Effector memory CD4-positive, alpha-beta T cell (primary cell): ENCODE results near the gene PAK1IP1.

Experiments used
- DNase-seq, 3 donors: peaks; one replicate each; pipeline ENCODE4 v3.0.0-alpha.2; 2020
- H3K27ac ChIP-seq: 2 replicates; pipeline ENCODE4 v1.7.0; 2013; ENCODE audit warnings: mild to moderate bottlenecking, low read length, moderate library complexity; ENCODE audit not compliant: insufficient read depth, poor library complexity, severe bottlenecking
- H3K27me3 ChIP-seq: replicated peaks from 2 replicates; pipeline ENCODE4 v1.7.0; 2013; ENCODE audit warnings: mild to moderate bottlenecking, low read length; ENCODE audit not compliant: insufficient read depth, control insufficient read depth, poor library complexity, severe bottlenecking
- H3K36me3 ChIP-seq: 2 replicates; pipeline ENCODE4 v1.7.0; 2013; ENCODE audit warnings: mild to moderate bottlenecking, low read length, moderate library complexity; ENCODE audit not compliant: control insufficient read depth, insufficient read depth
- H3K4me1 ChIP-seq: 2 replicates; pipeline ENCODE4 v1.7.0; 2013; ENCODE audit warnings: low read length, mild to moderate bottlenecking; ENCODE audit not compliant: control insufficient read depth, insufficient read depth, poor library complexity, severe bottlenecking
- H3K4me3 ChIP-seq: 2 replicates; pipeline ENCODE4 v1.7.0; 2013; ENCODE audit warnings: low read length, low read depth, mild to moderate bottlenecking; ENCODE audit not compliant: insufficient read depth, poor library complexity, severe bottlenecking
- H3K9me3 ChIP-seq: 2 replicates; pipeline ENCODE4 v1.7.0; 2013; ENCODE audit warnings: mild to moderate bottlenecking, low read length, moderate library complexity; ENCODE audit not compliant: control insufficient read depth

Gene PAK1IP1

GRCh38 chr6:10721850-10722569 is 27.2 kb downstream of the PAK1IP1 start:
- no peak for DNase-seq
- Histone ChIP-seq H3K4me1 (peaks cover 6% of the 10 kb centered on the region), H3K36me3 (no peaks in the 10 kb centered on the region), H3K27me3 (no peaks in the 10 kb centered on the region), H3K9me3 (no peaks in the 10 kb centered on the region), H3K4me3 (peak overlapping the region; percentile 62), H3K27ac (peak overlapping the region; percentile 61)

- Histone ChIP-seq H3K27ac (peak overlapping the region; percentile 61), H3K9me3 (no peaks in the 10 kb centered on the region), H3K36me3 (no peaks in the 10 kb centered on the region), H3K4me3 (peak overlapping the region; percentile 62), H3K27me3 (no peaks in the 10 kb centered on the region), H3K4me1 (peaks cover 6% of the 10 kb centered on the region)
- DNase-seq = no peak
Measured at GRCh38 chr6:10722570-10722819, 27.7 kb downstream of the PAK1IP1 start.

- no peaks in the 10 kb centered on the region for H3K36me3 ChIP-seq
- peak; percentile 69 to 73 (median 72) for DNase-seq
- no peaks in the 10 kb centered on the region for H3K9me3 ChIP-seq
- H3K4me3 ChIP-seq = peak within 1 kb of the TSS; percentile 62
- peak within 1 kb of the TSS; percentile 61 for H3K27ac ChIP-seq
- H3K27me3 ChIP-seq = no peaks in the 10 kb centered on the region
- peaks cover 6% of the 10 kb centered on the region for H3K4me1 ChIP-seq
Measured at GRCh38 chr6:10722820-10723566, 28.2 kb downstream of the PAK1IP1 start, which contains the start of gene TMEM14C. Gene TMEM14C, plus strand, starts transcription at chr6:10723070. Its CDS starts 1,544 bp downstream, at chr6:10724614.

GRCh38 chr6:10723567-10723881 is 28.8 kb downstream of the PAK1IP1 start:
- Histone ChIP-seq H3K9me3 (no peaks in the 10 kb centered on the region), H3K4me3 (peak overlapping the region; percentile 62), H3K27me3 (no peaks in the 10 kb centered on the region), H3K4me1 (peaks cover 6% of the 10 kb centered on the region), H3K36me3 (peaks cover under 1% of the 10 kb centered on the region), H3K27ac (peak overlapping the region; percentile 61)
- DNase-seq = no peak

GRCh38 chr6:10725044-10725443 is 30.3 kb downstream of the PAK1IP1 start:
- Histone ChIP-seq H3K27ac (no peak overlapping the region), H3K36me3 (peaks cover 9% of the 10 kb centered on the region), H3K27me3 (no peaks in the 10 kb centered on the region), H3K4me1 (peaks cover 6% of the 10 kb centered on the region), H3K9me3 (no peaks in the 10 kb centered on the region), H3K4me3 (no peak overlapping the region)
- no peak for DNase-seq

- peaks cover 16% of the 10 kb centered on the region for H3K36me3 ChIP-seq
- no peak overlapping the region for H3K27ac ChIP-seq
- no peaks in the 10 kb centered on the region for H3K27me3 ChIP-seq
- H3K4me3 ChIP-seq = no peak overlapping the region
- no peak for DNase-seq
- no peaks in the 10 kb centered on the region for H3K9me3 ChIP-seq
- peaks cover 6% of the 10 kb centered on the region for H3K4me1 ChIP-seq
Measured at GRCh38 chr6:10725716-10726115, 30.9 kb downstream of the PAK1IP1 start.

- DNase-seq = no peak
- Histone ChIP-seq H3K27me3 (no peaks in the 10 kb centered on the region), H3K27ac (no peak overlapping the region), H3K4me1 (no peaks in the 10 kb centered on the region), H3K4me3 (no peak overlapping the region), H3K36me3 (peaks cover 16% of the 10 kb centered on the region), H3K9me3 (no peaks in the 10 kb centered on the region)
Measured at GRCh38 chr6:10730254-10730653, 35.5 kb downstream of the PAK1IP1 start.

- Histone ChIP-seq H3K27ac (no peak overlapping the region), H3K36me3 (peaks cover 16% of the 10 kb centered on the region), H3K27me3 (no peaks in the 10 kb centered on the region), H3K9me3 (no peaks in the 10 kb centered on the region), H3K4me1 (no peaks in the 10 kb centered on the region), H3K4me3 (no peak overlapping the region)
- DNase-seq = no peak
Measured at GRCh38 chr6:10733151-10733715, 38.5 kb downstream of the PAK1IP1 start.

- H3K4me1 ChIP-seq = no peaks in the 10 kb centered on the region
- no peaks in the 10 kb centered on the region for H3K27me3 ChIP-seq
- no peaks in the 10 kb centered on the region for H3K9me3 ChIP-seq
- H3K4me3 ChIP-seq = no peak overlapping the region
- DNase-seq = no peak
- no peak overlapping the region for H3K27ac ChIP-seq
- H3K36me3 ChIP-seq = peaks cover 12% of the 10 kb centered on the region
Measured at GRCh38 chr6:10733863-10734262, 39.1 kb downstream of the PAK1IP1 start.

- H3K4me3 ChIP-seq = no peak overlapping the region
- no peaks in the 10 kb centered on the region for H3K36me3 ChIP-seq
- H3K9me3 ChIP-seq = no peaks in the 10 kb centered on the region
- DNase-seq = no peak
- H3K4me1 ChIP-seq = no peaks in the 10 kb centered on the region
- no peak overlapping the region for H3K27ac ChIP-seq
- no peaks in the 10 kb centered on the region for H3K27me3 ChIP-seq
Measured at GRCh38 chr6:10736731-10737130, 42.0 kb downstream of the PAK1IP1 start.
